Keratinocyte (primary cell): ENCODE results near the gene ERG.

Experiments used
- CTCF ChIP-seq, 3 experiments: IDR thresholded peaks in 1 of 3; conservative IDR thresholded peaks in 1 of 3; optimal IDR thresholded peaks in 1 of 3; 2 replicates in 2 of 3; 3 replicates in 1 of 3; pipeline versions ENCODE3 to v1.5.1; 2011; ENCODE audit warnings: low read length in 3 of 3, mild to moderate bottlenecking in 3 of 3, moderate library complexity in 2 of 3, control low read depth in 1 of 3, inconsistent platforms in 1 of 3; ENCODE audit not compliant: insufficient read depth in 2 of 3; ENCODE audit errors: extremely low read depth in 1 of 3
- EZH2 ChIP-seq: IDR thresholded peaks from one replicate; pipeline ENCODE4 v1.6.1; 2012; ENCODE audit warnings: inconsistent platforms, mild to moderate bottlenecking, low read length, moderate library complexity

GRCh38 chr21:38527737-38528136 is 29.5 kb upstream of the ERG start:
- no peak for TF ChIP-seq CTCF (optimal IDR thresholded peaks at IDR 0.05 in 1 of 3, IDR thresholded peaks at IDR 0.05 in 1 of 3, conservative IDR thresholded peaks at IDR 0.05 in 1 of 3; ENCODE audit: extremely low read depth in 1 of 3, insufficient read depth in 2 of 3, low read length in 3 of 3)
- TF ChIP-seq EZH2 = no peak
